ENCODE measurements around the gene ANO10.
A peak's percentile ranks its signal among the peaks of the same experiment; 100 is the strongest.
"Not testable (repeated sequence)": the region's sequence is repeated elsewhere in the genome, so short reads cannot be mapped to it uniquely, and the experiment has no call there.

Gene ANO10, protein sequence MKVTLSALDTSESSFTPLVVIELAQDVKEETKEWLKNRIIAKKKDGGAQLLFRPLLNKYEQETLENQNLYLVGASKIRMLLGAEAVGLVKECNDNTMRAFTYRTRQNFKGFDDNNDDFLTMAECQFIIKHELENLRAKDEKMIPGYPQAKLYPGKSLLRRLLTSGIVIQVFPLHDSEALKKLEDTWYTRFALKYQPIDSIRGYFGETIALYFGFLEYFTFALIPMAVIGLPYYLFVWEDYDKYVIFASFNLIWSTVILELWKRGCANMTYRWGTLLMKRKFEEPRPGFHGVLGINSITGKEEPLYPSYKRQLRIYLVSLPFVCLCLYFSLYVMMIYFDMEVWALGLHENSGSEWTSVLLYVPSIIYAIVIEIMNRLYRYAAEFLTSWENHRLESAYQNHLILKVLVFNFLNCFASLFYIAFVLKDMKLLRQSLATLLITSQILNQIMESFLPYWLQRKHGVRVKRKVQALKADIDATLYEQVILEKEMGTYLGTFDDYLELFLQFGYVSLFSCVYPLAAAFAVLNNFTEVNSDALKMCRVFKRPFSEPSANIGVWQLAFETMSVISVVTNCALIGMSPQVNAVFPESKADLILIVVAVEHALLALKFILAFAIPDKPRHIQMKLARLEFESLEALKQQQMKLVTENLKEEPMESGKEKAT

DNA sequence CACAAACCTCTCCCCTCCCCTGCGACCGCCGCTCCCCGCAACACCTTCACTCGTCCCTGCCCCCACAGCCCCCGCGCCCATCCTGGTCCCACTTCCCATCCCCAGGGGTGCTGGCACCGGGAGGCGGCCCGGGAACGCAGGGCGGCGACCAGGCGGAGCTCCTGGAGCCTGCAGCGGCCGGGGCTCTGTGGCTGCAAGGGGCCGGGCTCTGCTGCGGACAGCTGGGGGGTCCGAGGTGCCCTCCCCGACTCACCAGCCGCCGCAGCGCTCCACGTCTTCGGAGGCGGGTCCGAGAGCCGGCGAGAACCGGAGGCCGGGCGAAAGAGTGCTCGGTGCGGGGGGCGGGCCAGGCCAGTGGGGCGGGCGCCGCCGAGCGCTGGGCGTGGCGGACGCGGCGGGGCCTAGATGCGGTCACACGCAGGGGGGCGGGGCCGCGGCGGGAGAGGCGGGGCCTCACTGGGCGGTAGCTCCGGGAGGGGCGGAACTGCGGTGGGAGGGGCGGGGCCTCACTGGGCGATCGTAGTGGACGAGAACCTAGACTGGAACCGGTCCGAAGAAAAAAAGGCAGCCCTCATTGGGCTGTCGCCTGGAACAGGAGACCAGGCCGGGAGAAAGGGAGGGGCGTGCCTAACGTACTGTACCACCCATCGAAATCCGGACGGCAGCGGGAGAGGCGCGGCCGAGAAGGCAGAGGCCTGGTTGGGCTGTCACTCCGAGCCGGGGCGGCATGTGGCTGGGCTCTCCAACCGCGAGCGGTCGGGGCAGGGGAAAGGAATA is at the start of gene ANO10:
Gene ANO10, minus strand, starts transcription at position 356 of the 777 bp plus-strand sequence. CDS start 16,159 bp downstream, outside the sequence.
- DNase-seq (ENCODE audit: low spot score) = peak; percentile 99

DNA sequence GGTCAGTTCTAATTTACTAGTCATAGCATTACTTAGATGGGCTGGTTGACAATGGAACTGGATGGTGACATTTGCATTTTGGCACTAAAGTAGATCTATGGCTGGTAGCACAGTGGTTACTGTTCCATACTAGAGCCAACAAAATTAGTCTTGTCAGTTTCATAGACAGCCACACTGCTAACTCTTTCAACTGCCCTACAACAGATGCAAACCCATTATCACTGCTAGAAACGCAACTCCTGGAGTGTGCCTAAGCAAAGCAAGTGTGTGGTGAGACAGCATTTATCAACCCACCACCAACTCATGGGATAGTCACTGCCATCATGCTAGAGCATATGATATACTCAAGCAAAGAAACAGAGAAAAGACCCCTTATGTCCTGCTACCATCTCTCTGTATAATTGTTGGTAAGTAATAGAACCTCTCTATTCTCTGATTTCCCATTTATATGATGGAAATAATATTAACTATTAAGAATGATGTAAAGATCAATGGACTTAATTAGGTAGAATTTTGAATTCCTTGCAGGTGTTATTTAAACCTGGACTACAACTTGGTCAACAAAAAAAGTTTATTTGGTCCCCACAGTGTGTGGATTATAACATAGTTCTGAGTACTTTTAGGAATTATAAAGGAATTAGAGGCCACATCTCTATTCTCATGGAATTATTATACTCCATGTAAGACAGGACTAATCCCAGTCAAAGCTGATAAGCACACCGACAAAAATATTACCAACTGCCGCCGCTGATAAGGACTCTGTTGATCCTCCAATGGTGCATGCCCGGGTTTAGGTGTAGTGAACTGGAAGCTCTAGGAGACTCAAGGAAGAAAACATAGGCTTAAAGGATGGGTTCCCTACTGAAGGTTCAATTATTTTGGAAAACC is 49.1 kb upstream of the ANO10 start:
- DNase-seq (ENCODE audit: low spot score) = no peak

DNA sequence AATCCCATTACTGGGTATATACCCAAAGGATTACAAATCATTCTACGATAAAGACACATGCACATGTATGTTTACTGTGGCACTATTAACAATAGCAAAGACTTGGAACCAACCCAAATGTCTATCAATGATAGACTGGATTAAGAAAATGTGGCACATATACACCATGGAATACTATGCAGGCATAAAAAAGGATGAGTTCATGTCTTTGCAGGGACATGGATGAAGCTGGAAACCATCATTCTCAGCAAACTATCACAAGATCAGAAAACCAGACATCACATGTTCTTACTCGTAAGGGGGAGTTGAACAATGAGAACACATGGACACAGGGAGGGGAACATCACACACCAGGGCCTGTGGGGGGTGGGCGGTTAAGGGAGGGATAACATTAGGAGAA is 43.2 kb upstream of the ANO10 start:
- DNase-seq (ENCODE audit: low spot score) = not testable (repeated sequence)

DNA sequence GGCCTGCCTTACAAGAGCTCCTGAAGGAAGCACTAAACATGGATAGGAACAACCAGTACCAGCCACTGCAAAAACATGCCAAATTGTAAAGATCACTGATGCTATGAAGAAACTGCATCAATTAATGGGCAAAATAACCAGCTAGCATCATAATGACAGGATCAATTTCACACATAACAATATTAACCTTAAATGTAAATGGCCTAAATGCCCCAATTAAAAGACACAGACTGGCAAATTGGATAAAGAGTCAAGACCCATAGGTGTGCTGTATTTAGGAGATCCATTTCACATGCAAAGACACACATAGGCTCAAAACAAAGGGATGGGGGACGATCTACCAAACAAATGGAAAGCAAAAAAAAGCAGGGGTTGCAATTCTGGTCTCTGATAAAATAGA is 39.6 kb upstream of the ANO10 start:
- DNase-seq (ENCODE audit: low spot score) = not testable (repeated sequence)

DNA sequence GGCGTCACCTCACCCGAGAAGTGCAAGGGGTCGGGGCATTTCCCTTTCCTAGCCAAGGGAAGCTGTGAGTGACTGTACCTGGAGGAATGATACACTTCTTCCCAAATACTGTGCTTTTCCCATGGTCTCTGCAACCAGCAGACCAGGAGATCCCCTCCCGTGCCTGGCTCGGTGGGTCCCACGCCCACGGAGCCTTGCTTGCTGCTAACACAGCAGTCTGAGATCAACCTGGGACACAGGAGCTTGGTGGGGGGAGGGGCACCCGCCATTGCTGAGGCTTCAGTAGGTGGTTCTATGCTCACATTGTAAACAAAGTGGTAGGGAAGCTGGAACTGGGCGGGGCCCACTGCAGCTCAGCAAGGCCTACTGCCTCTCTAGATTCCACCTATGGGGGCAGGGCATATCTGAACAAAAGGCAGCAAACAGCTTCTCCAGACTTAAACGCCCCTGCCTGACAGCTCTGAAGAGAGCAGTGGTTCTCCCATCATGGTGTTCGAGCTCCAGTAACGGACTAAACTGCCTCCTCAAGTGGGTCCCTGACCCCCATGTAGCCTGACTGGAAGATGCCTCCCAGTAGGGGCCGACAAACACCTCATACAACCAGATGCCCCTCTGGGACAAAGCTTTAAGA is 37.6 kb upstream of the ANO10 start:
- no peak for DNase-seq (ENCODE audit: low spot score)

DNA sequence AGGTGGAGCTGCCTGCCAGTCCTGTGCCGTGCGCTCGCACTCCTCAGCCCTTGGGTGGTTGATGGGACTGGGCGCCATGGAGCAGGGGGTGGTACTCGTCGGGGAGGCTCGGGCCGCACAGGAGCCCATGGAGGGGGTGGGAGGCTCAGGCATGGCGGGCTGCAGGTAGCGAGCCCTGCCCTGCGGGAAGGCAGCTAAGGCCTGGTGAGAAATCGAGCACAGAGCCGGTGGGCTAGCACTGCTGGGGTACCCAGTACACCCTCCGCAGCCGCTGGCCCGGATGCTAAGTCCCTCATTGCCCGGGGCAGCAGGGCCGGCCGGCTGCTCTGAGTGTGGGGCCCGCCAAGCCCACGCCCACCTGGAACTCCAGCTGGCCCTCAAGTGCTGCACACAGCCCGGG is 34.6 kb upstream of the ANO10 start:
- not testable (repeated sequence) for DNase-seq (ENCODE audit: low spot score)

DNA sequence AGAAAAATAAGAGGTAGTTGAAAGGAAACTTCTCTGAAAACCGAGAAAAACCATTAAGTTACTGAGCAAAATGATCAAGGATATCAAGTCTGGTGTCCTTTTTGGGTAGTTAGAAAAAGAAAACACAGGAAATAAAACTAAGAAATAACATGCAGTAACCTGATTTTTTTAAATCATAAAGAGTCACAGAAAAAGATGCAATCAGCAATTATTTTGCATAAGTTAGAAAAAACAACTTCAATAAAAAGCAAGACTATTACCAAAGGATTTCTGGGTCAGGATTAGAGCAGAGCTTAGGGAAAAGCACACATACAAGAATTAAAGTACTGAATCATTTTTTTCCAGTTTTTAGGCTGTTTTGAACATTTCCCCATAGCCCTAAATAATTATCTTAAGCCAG is 28.5 kb upstream of the ANO10 start:
- DNase-seq (ENCODE audit: low spot score) = no peak

DNA sequence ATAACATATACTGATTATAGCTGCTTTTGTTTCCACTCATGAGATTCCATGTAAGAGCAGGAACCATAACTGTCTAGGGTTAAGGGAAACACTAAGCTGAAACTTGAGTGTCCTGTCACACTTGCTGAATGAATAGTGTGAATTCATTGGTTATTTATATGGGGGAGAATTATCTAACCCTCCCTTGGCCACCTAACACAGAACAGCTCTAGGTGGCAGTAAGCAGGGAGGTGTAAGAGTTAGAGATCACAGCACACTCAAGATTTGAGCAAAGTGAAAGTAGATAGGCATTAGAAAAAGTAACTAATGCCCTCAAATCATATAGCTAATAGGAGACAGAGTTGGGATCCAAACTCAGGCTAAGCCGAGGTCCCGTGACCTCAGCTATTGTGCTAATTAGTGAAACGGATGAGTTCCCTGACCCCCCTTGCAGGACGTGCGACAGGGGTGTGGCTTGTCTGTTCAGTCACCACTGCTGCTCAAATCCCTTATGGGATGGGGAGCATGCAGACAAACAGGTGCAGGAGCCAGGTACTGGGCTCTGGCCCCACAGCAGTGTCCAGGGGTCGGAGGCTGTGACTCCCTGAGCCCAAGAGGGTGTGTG is 27.7 kb upstream of the ANO10 start:
- no peak for DNase-seq (ENCODE audit: low spot score)

DNA sequence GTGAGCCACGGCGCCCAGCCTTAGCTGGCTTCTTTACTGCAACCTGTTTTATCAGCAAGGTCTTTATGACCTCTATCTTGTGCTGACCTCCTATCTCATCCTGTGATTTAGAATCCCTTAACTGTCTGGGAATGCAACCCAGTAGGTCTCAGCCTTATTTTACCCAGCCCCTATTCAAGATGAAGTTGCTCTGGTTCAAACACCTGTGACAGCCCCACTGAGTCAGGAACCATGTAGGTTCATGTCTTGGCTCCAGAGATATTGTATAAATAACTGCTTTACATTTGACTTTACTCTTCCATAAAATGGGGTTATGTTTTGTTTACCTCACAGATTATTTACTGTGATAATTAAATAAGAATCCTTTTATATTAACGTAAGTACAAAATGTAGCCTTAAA is 27.1 kb upstream of the ANO10 start:
- DNase-seq (ENCODE audit: low spot score) = no peak

DNA sequence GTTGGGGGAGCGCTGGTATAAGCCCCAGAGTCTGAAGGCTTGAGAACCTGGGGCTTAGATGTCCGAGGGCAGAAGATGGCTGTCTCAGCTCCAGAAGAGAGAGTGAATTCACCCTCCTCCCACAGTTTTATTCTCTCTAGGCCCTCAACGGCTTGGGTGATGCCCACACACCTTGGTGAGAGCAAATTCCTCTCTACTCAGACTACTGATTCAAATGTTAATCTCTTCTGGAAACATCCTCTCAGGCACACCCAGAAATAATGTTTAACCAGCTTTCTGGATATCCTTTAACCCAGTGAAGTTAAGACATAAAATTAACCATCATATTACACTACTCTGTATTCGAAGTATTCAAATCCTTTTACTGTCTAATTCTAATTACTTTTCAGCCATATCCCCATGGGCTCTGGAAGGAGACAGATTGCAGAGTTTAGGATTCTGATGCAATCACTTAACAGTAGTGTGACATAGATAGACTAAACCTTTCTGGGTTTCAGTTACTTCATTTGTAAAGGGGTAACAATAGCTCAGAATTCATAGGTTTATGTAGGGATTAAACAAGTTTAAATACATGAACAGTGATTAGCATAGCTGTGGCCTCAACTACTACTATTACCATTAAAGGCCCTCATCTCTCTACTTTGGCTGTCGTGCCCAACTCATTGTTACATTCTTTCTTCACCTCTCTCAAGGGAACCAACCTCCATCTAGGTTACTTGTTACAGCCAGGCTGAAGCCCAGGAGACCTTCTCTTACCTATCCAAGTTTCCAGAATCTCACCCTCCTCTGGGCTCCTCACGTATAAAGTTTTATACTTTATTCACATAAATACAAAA is 25.7 kb upstream of the ANO10 start:
- no peak for DNase-seq (ENCODE audit: low spot score)

DNA sequence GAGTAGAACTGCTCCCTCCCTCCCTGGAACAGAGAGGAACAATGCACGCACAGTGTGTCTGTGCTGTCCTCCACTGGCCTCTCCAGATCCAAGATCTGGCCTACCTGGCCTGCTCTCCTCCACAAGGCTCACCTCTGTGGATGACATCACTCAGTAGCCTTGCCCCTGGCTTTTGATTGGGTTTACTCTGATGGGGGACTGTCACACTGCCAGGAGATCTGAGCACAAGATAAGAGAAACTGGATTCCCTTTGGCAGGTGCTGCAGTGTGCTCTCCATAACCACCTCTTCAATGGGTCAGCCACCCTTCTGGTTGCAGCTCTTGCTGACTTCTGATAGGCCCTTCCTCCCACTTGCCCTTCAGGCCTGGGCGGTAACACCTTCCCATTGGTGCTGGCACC is 22.6 kb upstream of the ANO10 start:
- no peak for DNase-seq (ENCODE audit: low spot score)

DNA sequence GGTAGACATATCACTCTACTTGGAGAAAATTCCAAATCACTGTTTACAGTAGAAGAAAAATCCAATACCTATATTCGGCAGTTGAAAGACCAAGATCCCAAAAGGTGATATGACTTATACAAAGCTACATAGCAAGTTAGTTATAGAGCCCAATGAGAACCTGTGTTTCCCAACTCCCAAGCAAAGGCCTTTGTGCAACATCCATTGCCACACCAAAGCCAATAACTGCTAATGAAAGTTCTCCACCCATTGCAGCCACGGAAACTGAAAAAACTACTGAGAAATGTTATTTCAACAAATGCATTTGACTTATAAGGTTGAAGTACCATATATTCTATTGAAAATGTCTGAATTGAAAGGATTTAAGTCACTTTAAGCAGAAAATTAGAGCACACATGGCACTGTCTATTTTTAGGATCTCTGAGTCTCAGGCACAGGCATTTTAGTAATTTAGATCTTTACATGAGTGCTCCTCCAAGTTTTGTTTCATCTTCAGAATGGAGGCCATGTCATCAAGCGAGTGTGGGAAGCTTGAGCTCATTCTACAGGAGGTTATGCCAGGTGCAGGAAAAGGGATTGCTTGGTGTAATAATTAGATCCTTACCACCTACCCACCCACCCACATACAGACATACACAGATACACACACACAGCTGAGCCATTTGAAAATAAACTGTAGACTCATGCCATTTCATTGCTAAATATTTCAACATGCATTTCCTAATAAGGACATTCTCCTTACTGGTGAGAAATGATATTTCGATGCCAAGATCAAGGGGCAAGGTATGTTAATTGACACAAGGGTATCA is 19.7 kb upstream of the ANO10 start:
- no peak for DNase-seq (ENCODE audit: low spot score)

DNA sequence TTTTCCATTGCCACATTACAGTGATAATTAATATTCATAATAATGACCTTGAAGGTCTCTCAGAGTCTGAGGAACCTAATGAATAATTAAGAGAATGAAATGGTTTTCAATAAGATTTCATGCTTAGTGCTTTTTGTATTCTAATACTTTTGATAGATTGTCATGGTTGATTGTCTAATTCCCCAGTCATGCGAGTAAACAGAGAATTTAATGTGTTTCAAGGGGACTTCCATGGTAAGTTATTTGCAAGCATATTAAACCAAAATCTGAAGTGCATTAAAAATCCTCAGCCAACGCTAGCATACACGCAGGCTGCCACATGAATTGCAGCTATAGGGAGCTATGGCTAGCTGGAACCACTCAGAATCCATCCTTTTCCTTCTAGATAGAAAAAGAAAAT is 18.9 kb upstream of the ANO10 start:
- DNase-seq (ENCODE audit: low spot score) = no peak

DNA sequence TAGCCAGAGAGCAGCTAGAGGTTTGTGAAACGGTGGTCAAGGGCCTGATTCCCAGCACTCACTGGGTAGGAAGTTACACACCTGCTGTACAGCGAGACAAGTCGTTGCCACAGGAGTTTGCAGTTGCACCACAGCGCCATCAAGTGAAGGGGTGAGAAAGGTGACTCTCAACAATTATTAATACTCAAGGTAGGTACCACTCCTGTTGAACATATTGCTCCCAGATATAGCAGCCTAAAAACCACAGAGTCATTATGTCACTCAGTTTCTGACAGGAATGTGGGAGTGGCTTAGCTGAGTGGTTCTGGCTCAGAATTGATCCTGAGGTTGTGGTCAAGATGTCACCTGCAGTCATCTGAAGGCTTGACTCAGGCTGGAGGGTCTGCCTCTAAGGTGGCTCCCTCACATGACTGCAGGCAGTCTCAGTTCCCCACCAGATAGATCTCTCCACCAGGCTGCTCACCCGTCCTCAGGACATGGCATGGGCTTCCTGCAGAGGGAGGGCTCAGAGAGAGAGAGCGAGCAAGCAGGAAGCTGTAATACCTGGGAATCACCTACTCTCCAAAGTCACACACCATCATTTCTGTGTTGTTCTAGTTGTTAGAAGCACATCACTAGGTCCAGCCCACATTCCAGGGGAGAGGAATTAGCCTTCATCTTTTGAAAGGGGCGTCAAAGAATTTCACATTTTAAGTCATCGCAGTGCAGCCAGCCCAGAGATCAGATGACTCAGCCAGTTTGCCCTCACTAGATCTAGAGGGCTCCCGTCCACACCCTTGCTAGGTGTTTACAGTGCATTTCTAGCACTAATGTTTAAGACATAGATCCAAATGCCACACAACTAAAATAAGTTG is 17.0 kb upstream of the ANO10 start:
- peak; percentile 27 for DNase-seq (ENCODE audit: low spot score)

DNA sequence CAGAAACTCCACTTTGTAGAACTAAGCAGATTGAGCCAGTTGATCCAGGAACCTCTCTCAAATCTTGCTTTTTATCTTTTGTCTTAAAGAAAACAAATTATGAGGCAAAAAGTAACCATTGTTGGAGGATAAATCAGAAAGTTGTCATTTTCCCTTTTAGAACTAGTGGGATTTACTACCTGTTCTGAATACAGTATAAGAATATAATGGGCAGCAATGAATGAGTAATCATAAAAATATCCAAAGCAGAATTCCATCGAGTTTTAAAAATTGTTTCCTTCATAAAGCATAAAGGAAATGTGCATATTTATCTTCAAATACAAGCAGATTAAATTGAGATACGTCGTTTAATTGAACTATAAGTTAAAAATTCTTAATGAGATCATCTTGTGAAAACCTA is 15.9 kb upstream of the ANO10 start:
- DNase-seq (ENCODE audit: low spot score) = no peak

DNA sequence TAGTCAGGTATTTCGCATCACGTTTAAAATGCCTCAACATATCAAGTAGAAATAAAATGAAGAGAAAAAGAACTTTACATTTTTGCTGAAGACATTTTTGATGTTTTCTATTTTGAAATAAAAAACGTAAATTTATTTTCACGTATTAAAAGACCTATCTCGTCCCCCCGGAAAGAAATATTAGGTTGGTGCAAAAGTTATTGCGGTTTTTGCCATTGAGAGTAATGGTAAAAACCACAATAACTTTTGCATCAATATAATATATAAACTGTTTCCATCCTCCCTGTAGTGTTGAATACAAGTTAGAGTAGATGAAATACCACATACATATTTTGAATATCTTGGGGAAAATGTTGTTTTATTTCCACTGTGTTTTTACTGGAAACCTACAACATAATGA is 11.2 kb upstream of the ANO10 start:
- DNase-seq (ENCODE audit: low spot score) = no peak

DNA sequence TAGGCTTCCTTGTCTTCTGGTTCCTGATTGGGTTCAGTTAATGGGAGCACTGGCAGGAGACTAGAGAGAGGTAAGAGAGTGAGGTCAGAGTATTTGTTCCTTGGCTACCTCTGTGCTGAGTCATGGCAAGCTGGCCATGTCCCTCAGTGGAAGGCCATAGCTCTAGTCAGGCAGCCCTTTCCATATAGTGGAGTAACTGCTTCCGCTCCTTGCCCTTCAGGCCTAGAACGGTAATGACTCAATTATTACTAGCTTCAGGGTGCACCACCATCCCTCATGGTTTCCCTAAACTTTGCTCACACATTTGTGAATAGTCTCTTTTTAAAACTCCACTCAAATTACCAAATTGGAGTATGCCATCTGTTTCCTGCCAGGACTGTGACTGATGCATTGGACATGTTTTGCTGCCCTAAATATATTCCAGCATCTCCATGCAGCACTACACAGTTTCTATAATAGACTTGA is 10.5 kb upstream of the ANO10 start:
- DNase-seq (ENCODE audit: low spot score) = peak; percentile 36

DNA sequence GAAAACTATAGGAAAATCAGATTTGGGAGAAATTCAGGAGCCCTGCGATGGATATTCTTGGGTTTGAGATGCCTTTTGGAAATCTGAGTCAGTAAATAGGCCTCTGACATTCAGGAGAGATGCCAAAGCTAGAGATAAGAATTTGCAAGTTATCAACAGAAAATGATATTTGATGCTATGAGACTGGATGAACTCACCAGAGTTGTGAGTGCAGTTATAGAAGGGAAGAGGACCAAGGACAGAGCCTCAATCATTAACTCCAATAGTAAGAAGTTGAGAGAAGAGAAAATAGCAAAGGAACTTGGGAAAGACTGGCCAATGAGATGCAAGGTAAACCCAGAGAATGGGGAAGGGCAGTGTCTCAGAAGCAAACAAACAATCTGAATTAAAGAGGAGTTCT is 7.9 kb upstream of the ANO10 start:
- no peak for DNase-seq (ENCODE audit: low spot score)

Data from RKO (cell line).